ENCODE results near the gene IFNG.

IFNG gene

DNA sequence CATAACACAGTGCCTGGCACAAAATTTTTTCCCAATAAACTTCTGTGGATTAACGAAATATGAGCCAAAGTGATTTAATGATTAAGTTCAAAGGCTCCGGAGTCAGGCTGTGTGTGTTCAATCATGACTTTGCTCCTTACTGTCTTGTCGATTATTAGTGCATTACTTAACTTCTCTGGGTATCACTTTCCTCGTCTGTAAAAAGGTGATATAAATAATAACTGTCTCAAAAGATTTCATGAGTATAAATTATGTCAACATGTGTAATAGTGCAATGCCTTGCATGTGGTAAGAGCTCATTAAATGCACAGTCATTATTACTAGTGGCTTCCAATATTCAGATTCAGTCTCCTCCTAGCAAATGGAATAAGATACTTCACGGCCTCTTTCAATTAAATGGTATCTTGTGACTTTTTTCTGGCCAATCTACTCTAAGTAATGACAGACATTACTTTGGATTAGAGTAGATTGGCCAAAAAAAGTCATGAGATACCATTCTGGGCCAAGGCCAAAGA is 6.8 kb upstream of the IFNG start:
- no peak for DNase-seq

- DNase-seq: no peak
Observed at GRCh38 chr12:68163560-68164081, 4.1 kb upstream of the IFNG start.

DNA sequence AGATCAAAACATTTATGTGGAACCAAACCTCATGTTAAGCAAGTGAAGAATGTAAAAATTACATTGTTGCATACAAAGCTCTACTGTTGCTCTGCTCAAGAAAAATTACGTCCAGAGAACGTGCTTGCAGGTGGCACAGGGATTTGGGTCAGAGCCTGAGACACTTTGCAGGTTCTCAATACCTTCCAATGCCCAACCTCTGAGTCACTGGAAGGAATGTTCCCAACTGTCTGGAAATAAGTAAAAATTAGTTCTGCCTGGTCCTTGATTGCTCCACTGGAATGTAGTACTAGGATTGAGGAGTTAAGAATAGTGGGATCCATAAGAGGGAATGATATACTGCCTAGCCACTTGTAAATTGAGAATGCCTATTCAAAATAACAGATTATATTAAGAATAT is 2.8 kb upstream of the IFNG start:
- no peak for DNase-seq

DNA sequence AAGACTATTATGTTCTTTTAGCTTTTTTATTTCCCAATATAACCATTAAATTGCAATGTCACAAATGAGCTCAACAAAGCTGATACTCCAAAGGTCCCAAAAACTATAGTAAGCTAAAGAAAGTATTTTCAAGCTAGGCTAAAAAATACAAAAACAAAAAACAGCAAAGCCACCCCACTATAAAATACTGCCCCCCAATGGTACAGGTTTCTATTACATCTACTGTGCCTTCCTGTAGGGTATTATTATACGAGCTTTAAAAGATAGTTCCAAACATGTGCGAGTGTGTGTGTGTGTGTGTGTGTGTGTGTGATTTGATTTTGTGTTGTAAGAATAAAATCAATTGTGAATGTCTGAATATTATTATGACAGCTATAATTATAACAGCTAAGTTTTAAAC is 1.1 kb downstream of the IFNG start:
- DNase-seq: no peak

- no peak for DNase-seq
Observed at GRCh38 chr12:68157380-68157779, 2.2 kb downstream of the IFNG start.

- no peak for DNase-seq
Observed at GRCh38 chr12:68156636-68157035, 2.9 kb downstream of the IFNG start.

DNA sequence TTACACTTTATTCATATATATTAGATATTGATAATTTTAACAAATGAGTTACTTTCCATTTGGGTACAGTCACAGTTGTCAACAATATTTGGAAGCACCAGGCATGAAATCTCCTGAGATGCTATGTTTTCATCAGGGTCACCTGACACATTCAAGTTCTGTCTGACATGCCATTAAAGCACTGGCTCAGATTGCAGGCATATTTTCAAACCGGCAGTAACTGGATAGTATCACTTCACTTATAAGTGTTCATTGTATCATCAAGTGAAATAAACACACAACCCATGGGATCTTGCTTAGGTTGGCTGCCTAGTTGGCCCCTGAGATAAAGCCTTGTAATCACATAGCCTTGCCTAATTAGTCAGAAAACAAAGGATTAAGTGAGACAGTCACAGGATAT is 4.8 kb downstream of the IFNG start:
- no peak for DNase-seq

- DNase-seq: no peak
Observed at GRCh38 chr12:68148261-68148951, 11.1 kb downstream of the IFNG start.

GRCh38 chr12:68140556-68140955 is 19.0 kb downstream of the IFNG start:
- no peak for DNase-seq

GRCh38 chr12:68139941-68140340 is 19.6 kb downstream of the IFNG start:
- no peak for DNase-seq

- DNase-seq: no peak
Observed at GRCh38 chr12:68139001-68139400, 20.5 kb downstream of the IFNG start.

DNA sequence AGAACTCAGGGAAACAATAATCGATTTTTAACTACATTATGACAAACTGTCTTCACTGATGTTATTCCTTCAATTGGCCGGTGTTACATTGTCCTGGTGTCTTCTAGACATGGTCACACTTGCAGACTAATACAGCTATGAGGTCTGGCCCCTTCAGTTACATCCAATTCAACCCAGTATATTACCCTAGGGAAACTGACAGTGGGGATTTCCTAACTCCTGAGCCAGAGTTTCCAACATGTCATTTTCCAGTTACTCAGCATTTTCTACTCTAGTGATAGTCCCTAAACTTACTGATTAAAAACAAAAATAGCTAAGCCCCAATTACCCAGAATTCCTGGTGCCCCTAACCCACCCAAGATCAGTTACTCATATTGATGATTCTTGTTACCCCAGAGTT is 21.1 kb downstream of the IFNG start:
- DNase-seq: no peak

DNA sequence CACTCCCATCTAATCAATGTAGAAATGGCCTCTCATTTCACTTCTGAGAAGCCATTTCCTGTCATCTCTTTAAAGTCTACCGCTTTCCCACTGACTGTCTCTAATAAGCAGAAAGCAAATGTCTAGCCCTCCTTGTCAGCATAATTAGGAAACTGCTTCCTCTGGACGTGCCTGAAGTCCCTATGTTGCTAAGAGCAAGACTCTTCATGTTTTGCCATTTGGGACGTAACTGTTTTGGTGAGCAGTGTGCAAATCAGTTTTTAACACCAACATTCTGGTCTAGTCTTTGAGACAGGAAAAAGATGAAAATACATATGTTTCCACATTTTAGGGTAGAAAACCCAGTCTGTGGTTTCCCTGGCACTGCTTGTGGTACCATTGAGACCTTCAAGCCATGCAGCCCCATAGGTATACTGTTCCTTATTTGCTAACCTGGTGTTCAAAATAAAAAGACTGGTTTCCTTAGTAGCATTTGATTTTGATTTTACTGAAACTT is 22.2 kb downstream of the IFNG start:
- no peak for DNase-seq

DNA sequence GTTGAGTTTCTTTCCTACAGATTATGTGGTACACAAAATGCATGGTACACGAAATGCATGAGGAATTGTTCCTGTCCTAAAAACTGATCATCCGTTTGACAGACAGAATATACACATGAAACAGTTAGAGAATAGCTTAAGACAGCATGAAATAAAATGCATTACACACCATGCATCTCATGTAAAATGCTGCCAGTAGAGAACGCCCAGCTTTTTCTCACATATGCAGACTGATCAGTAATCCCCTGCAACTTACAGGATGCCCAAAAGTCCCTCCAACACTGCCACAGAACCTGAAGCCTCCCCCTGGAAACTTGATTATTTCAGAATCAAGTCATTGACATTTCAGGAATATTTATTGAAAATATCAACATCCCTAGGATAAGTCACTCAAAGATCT is 24.0 kb downstream of the IFNG start:
- no peak for DNase-seq

DNA sequence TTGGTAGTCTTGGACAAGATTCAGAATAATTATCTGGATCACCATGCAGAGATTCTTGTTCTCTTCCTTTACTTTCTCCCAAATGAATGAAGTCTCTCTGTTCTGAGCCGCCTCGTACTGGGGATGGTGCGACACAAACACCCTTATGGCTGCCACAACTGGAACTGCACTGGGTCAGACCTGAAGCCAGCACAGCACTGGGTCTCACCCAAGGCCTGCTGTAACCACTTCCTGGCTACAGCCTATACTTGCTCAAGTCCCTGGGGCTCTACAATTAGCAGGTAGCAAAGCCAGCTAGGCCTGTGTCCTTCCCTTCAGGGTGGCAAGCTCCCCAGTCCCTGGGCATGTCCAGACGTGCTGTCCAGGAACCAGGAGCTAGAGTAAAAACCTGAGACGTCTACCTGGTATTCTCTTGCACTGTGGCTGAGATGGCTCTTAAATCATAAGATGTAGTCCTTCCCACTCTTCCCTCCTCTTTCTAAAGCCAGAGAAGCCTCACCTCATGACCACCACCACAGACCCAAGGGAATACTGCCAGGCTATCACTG is 27.6 kb downstream of the IFNG start:
- no peak for DNase-seq

GRCh38 chr12:68129979-68130378 is 29.6 kb downstream of the IFNG start:
- no peak for DNase-seq

DNA sequence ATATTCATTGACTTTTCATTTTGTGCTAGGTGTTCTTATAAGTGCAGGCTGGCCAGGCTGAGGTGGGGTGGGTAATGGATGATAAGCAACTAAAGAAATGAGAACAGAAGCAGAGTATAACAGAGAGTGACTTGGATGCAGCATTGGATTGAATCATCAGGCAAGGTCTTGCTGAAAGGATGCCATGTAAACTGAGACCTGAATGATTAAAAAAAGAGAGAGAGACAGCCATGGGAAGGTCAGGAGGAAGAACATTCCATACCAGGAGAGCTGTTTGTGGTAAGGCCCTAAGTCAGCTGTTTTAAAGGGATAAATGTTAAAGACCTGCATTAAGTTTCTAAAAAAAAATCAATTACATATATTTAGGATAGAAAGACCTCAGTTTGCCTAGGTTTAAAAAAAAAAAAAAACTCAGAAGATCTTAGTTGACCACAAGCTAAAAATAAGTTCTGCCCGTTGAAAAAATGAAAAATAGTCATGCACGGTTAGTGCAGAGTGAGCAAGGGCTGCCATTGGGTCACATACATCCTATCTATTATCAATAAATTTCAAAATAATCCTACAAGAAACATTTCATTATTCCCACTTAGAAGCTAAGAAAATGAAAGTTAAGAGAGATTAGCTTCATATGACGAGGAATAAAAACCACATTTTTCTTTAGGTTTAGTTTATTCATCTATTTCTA is 37.2 kb downstream of the IFNG start:
- no peak for DNase-seq

- no peak for DNase-seq
Observed at GRCh38 chr12:68121143-68121542, 38.4 kb downstream of the IFNG start.

GRCh38 chr12:68119724-68120211 is 39.8 kb downstream of the IFNG start:
- no peak for DNase-seq

- no peak for DNase-seq
Observed at GRCh38 chr12:68119250-68119649, 40.3 kb downstream of the IFNG start.

GRCh38 chr12:68118096-68118755 is 41.3 kb downstream of the IFNG start:
- no peak for DNase-seq

DNA sequence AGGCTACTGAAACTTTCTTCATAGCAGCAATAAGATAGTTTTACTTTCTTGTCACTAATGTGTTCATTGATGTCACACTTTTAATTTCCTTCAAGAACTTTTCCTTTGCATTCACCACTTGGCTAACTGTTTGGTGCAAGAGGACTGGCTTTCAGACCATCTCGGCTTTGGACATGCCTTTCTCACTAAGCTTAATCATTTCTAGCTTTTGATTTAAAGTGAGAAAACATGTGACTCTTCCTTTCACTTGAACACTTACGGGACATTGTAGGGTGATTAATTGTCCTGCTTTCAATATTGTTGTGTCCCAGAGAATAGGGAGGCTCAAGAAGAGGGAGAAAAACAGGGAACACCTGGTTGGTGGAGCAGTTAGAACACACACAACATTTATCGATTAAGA is 41.9 kb downstream of the IFNG start:
- no peak for DNase-seq

DNA sequence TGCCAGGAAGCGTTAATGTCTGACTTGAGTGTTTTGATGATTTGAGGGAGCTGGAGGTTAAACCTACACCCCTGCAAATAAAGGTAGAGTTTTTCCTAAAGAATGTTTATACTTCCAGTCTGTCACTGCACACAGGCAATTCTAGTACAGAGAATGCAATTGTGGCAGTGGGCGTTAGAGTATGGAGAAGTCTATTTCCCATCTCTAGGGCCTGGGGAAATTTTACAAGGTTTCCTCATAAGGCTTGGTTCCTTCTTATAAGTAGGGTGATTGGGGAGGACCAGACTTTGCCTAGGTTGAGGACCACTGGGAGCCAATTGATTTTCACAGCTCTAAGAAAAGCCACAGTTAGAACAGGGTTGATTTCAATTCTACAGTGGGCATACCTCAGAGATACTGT is 44.3 kb downstream of the IFNG start:
- DNase-seq: no peak

All from NCI-H1930 (cell line).